Measurements from ENCODE around the gene SPRR2B. TPM values are rescaled to one million over a fixed set of nuclear protein-coding genes. Genes with fewer than 3 reads are reported as not detected.

SPRR2B gene
- total and polyA plus RNA-seq, 10 of the 15 experiments (the other 5 are each of a cell fraction or from before 2014, with no cell fraction given): not detected

DNA sequence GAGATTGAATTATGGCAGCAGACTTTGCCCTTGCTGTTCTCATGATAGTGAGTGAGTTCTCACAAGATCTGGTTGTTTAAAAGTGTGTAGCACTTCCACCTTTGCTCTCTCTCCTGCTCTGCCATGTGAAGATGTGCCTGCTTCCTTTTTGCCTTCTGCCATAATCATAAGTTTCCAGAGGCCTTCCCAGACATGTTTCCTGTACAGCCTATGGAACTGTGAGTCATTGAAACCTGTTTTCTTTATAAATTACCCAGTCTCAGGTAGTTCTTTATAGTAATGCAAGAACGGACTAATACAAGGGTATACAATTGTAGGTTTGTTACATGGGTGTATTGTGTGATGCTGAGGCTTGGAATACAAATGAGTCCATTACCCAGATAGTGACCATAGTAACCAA lies 36.2 kb downstream of the SPRR2B start:
- no peaks in the 10 kb centered on the region for H3K79me2 ChIP-seq (ENCODE audit: control insufficient read depth, insufficient read depth, low read length)
- H3K27me3 ChIP-seq (replicated peaks in 1 of 2; ENCODE audit: control insufficient read depth in 2 of 2, insufficient read depth in 2 of 2, low read length in 1 of 2): no peaks in the 10 kb centered on the region; a peak in 1 of 4 replicates
- no peak for FAIRE-seq
- H3K4me3 ChIP-seq: no peak overlapping the region
- BruUV-seq (replicated peaks): no TSS peak
- H3K9ac ChIP-seq (ENCODE audit: control insufficient read depth, insufficient read depth, low read length): no peak overlapping the region
- RAD21 ChIA-PET (ENCODE audit: unreplicated experiment): no interaction called here
- no peaks in the 10 kb centered on the region for H3K9me3 ChIP-seq (replicated peaks; ENCODE audit: control insufficient read depth, insufficient read depth, low read length)
- no peak for TF ChIP-seq ZNF384 (IDR thresholded peaks at IDR 0.05; ENCODE audit: borderline replicate concordance, low read depth, low read length)
- TF ChIP-seq, protein P1, sequence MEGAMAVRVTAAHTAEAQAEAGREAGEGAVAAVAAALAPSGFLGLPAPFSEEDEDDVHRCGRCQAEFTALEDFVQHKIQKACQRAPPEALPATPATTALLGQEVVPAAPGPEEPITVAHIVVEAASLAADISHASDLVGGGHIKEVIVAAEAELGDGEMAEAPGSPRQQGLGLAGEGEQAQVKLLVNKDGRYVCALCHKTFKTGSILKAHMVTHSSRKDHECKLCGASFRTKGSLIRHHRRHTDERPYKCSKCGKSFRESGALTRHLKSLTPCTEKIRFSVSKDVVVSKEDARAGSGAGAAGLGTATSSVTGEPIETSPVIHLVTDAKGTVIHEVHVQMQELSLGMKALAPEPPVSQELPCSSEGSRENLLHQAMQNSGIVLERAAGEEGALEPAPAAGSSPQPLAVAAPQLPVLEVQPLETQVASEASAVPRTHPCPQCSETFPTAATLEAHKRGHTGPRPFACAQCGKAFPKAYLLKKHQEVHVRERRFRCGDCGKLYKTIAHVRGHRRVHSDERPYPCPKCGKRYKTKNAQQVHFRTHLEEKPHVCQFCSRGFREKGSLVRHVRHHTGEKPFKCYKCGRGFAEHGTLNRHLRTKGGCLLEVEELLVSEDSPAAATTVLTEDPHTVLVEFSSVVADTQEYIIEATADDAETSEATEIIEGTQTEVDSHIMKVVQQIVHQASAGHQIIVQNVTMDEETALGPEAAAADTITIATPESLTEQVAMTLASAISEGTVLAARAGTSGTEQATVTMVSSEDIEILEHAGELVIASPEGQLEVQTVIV (IDR thresholded peaks at IDR 0.05; ENCODE audit: borderline replicate concordance, partially characterized antibody): no peak
- TF ChIP-seq, protein P2, sequence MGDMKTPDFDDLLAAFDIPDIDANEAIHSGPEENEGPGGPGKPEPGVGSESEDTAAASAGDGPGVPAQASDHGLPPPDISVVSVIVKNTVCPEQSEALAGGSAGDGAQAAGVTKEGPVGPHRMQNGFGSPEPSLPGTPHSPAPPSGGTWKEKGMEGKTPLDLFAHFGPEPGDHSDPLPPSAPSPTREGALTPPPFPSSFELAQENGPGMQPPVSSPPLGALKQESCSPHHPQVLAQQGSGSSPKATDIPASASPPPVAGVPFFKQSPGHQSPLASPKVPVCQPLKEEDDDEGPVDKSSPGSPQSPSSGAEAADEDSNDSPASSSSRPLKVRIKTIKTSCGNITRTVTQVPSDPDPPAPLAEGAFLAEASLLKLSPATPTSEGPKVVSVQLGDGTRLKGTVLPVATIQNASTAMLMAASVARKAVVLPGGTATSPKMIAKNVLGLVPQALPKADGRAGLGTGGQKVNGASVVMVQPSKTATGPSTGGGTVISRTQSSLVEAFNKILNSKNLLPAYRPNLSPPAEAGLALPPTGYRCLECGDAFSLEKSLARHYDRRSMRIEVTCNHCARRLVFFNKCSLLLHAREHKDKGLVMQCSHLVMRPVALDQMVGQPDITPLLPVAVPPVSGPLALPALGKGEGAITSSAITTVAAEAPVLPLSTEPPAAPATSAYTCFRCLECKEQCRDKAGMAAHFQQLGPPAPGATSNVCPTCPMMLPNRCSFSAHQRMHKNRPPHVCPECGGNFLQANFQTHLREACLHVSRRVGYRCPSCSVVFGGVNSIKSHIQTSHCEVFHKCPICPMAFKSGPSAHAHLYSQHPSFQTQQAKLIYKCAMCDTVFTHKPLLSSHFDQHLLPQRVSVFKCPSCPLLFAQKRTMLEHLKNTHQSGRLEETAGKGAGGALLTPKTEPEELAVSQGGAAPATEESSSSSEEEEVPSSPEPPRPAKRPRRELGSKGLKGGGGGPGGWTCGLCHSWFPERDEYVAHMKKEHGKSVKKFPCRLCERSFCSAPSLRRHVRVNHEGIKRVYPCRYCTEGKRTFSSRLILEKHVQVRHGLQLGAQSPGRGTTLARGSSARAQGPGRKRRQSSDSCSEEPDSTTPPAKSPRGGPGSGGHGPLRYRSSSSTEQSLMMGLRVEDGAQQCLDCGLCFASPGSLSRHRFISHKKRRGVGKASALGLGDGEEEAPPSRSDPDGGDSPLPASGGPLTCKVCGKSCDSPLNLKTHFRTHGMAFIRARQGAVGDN (IDR thresholded peaks at IDR 0.05): no peak
- CTCF ChIA-PET: no interaction called here
- POLR2A ChIA-PET: no interaction called here
- no peak overlapping the region for H2AFZ ChIP-seq (ENCODE audit: control insufficient read depth, low read depth, low read length)
- intact Hi-C loops (cut with micrococcal nuclease; ENCODE audit: unreplicated experiment): loop anchor here (10.0 kb wide), 1 partner anchor 160 kb away; the partner anchor contains the start of gene SMCP
- SMC1A ChIA-PET (ENCODE audit: uncharacterized antibody, unreplicated experiment): no interaction called here
- H3K4me1 ChIP-seq (ENCODE audit: control insufficient read depth, insufficient read depth, low read length): no peaks in the 10 kb centered on the region
- H3K27ac ChIP-seq (ENCODE audit: control insufficient read depth, insufficient read depth): no peak overlapping the region
- WGBS (ENCODE audit: insufficient coverage, insufficient replicate concordance, low lambda C conversion rate, missing lambda C conversion rate): 24% methylated on average over 1 of the region's 1 CpG
- H3K36me3 ChIP-seq (ENCODE audit: control insufficient read depth in 2 of 2, insufficient read depth in 2 of 2, low read length in 1 of 2): no peaks in the 10 kb centered on the region
- in situ Hi-C loops (cut with MboI): no loop called here
- no peak overlapping the region for H3K4me2 ChIP-seq (ENCODE audit: control insufficient read depth, insufficient read depth)
- ATAC-seq: no peak
- no peak for DNase-seq (ENCODE audit: low read depth, low spot score)
- no peaks in the 10 kb centered on the region for H4K20me1 ChIP-seq (ENCODE audit: control insufficient read depth, insufficient read depth)
